ENCODE data around the gene CDR2.

CDR2 gene

GRCh38 chr16:22323173-22323958, 51.1 kb downstream of the CDR2 start:
- DNase-seq: no peak

- DNase-seq: no peak
Observed at GRCh38 chr16:22322741-22323140, 51.7 kb downstream of the CDR2 start.

GRCh38 chr16:22322021-22322471, 52.4 kb downstream of the CDR2 start:
- no peak for DNase-seq

- peak; percentile 16 for DNase-seq
Observed at GRCh38 chr16:22321340-22322001, 52.9 kb downstream of the CDR2 start.

GRCh38 chr16:22320572-22321339, 53.7 kb downstream of the CDR2 start:
- DNase-seq: no peak

GRCh38 chr16:22318690-22319358, 55.6 kb downstream of the CDR2 start:
- DNase-seq: peak; percentile 18

- no peak for DNase-seq
Observed at GRCh38 chr16:22317625-22318024, 56.8 kb downstream of the CDR2 start.

GRCh38 chr16:22317001-22317530, 57.4 kb downstream of the CDR2 start:
- no peak for DNase-seq

GRCh38 chr16:22316411-22316811, 58.0 kb downstream of the CDR2 start:
- DNase-seq: no peak

- DNase-seq: no peak
Observed at GRCh38 chr16:22315979-22316378, 58.4 kb downstream of the CDR2 start.

- no peak for DNase-seq
Observed at GRCh38 chr16:22314661-22315626, 59.5 kb downstream of the CDR2 start.

GRCh38 chr16:22313876-22314470, 60.4 kb downstream of the CDR2 start:
- no peak for DNase-seq

GRCh38 chr16:22312897-22313781, 61.3 kb downstream of the CDR2 start:
- DNase-seq: no peak

GRCh38 chr16:22311520-22311919, 62.9 kb downstream of the CDR2 start:
- DNase-seq: no peak

GRCh38 chr16:22308824-22309520, 65.4 kb downstream of the CDR2 start:
- no peak for DNase-seq

GRCh38 chr16:22307838-22308237, 66.6 kb downstream of the CDR2 start:
- no peak for DNase-seq

GRCh38 chr16:22306788-22307187, 67.6 kb downstream of the CDR2 start:
- DNase-seq: no peak

- DNase-seq: no peak
Observed at GRCh38 chr16:22304411-22304810, 70.0 kb downstream of the CDR2 start.

- no peak for DNase-seq
Observed at GRCh38 chr16:22302776-22303363, 71.5 kb downstream of the CDR2 start.

Measured in NCI-H226 (cell line).